Measurements from ENCODE around the gene CROCC2.

- TF ChIP-seq CTCF (IDR thresholded peaks at IDR 0.05 in 4 of 5, conservative IDR thresholded peaks at IDR 0.05 in 1 of 5) (no peak), POLR2A (IDR thresholded peaks at IDR 0.05) (no peak)
Measured at GRCh38 chr2:240876035-240876474, 30.1 kb upstream of the CROCC2 start.
